Panc1 (cell line): ENCODE measurements around the gene NFE2L1. TPM values are rescaled to one million over a fixed set of nuclear protein-coding genes. Genes with fewer than 3 reads are reported as not detected.

Experiments used
- ATAC-seq: fragments of 200-7000 bp; cut with Tn5 transposase; 2 replicates; pipeline ENCODE4 v1.9.1; 2020; ENCODE audit warnings: mild to moderate bottlenecking, moderate library complexity
- BruUV-seq: library from RNA; stranded (reverse); fragments of 400-500 nt; replicated peaks from 2 replicates; lab custom pipeline; 2021; lab: Mats Ljungman, UMichigan
- CTCF ChIA-PET: fragments of 300-600 bp; sonication (Branson Sonifier 250); formaldehyde crosslinking; loops from one replicate; lab custom pipeline; 2022; ENCODE audit warnings: antibody characterized with exemption; lab: Charles Lee
- POLR2A ChIA-PET: fragments of 300-600 bp; sonication (Branson Sonifier 250); formaldehyde crosslinking; loops from one replicate; lab custom pipeline; 2022; ENCODE audit warnings: antibody characterized with exemption; lab: Charles Lee
- DNase-seq: peaks from one replicate; pipeline ENCODE4 v3.0.0-alpha.2; 2010; ENCODE audit warnings: low read depth, low spot score
- H3K27ac ChIP-seq: 2 replicates; pipeline ENCODE4 v1.5.1; 2011; ENCODE audit warnings: mild to moderate bottlenecking, low read length, inconsistent platforms
- H3K27me3 ChIP-seq: fragments of 200-500 bp; sonication (Bioruptor generic); 2 replicates; pipeline ENCODE4 v1.6.0; 2014; ENCODE audit warnings: low read length, inconsistent platforms; ENCODE audit not compliant: control insufficient read depth, insufficient read depth
- H3K36me3 ChIP-seq: fragments of 200-500 bp; sonication (Bioruptor generic); 2 replicates; pipeline ENCODE4 v1.5.1; 2014; ENCODE audit warnings: inconsistent platforms, mild to moderate bottlenecking, low read length, moderate library complexity; ENCODE audit not compliant: control insufficient read depth, insufficient read depth
- H3K4me1 ChIP-seq: 2 replicates; pipeline ENCODE4 v1.5.1; 2011; ENCODE audit warnings: inconsistent platforms, mild to moderate bottlenecking, low read length, moderate library complexity; ENCODE audit not compliant: control insufficient read depth, insufficient read depth
- H3K4me3 ChIP-seq, 2 experiments: 2 replicates each; pipeline ENCODE4 v1.5.1; 2011 to 2012; ENCODE audit warnings: low read depth in 2 of 2, low read length in 2 of 2, mild to moderate bottlenecking in 2 of 2, inconsistent platforms in 1 of 2, moderate library complexity in 1 of 2
- H3K9me3 ChIP-seq: fragments of 200-500 bp; sonication (Bioruptor generic); 2 replicates; pipeline ENCODE4 v1.5.1; 2014; ENCODE audit warnings: low read depth, mild to moderate bottlenecking, inconsistent platforms, low read length, moderate library complexity; ENCODE audit not compliant: control insufficient read depth, insufficient read depth
- POLR2AphosphoS5 ChIP-seq: IDR thresholded peaks from 2 replicates; pipeline ENCODE4 v1.6.1; 2012; ENCODE audit warnings: mild to moderate bottlenecking, low read depth, low read length, moderate library complexity
- SIN3A ChIP-seq: IDR thresholded peaks from 2 replicates; pipeline ENCODE4 v1.6.1; 2012; ENCODE audit warnings: low read depth, mild to moderate bottlenecking, low read length, moderate library complexity, borderline replicate concordance; ENCODE audit not compliant: insufficient read depth
- TCF7L2 ChIP-seq: IDR thresholded peaks from 2 replicates; pipeline ENCODE4 v1.6.1; 2011; ENCODE audit warnings: mild to moderate bottlenecking, low read depth, low read length, inconsistent platforms
- in situ Hi-C: cut with HindIII; loops from 2 replicates; pipeline ENCODE4 v1.10.0; 2016; ENCODE audit warnings: low sequenced_read_pairs, low pct_unique_long_range_greater_than_20kb
- intact Hi-C: fragments of 100-400 bp; cut with micrococcal nuclease; formaldehyde crosslinking; loops from one replicate; pipeline ENCODE4 v1.10.0; 2022; ENCODE audit not compliant: unreplicated experiment
- total RNA-seq: library from RNA; stranded (reverse); gene quantifications from one replicate; pipeline ENCODE4 v1.2.1, GENCODE V29; 2021; ENCODE audit not compliant: unreplicated experiment
- TF ChIP-seq, protein P1 (sequence below), 2 experiments: IDR thresholded peaks; 2 replicates each; pipeline ENCODE4 v1.6.1; 2011 to 2012; ENCODE audit warnings: low read depth in 2 of 2, control low read depth in 1 of 2, low read length in 1 of 2, mild to moderate bottlenecking in 1 of 2, moderate library complexity in 1 of 2; ENCODE audit not compliant: insufficient read depth in 1 of 2
- TF ChIP-seq, protein P2 (sequence below): fragments of 450-650 bp; IDR thresholded peaks from 2 replicates; pipeline ENCODE4 v1.5.1; 2017; ENCODE audit warnings: mild to moderate bottlenecking

The NFE2L1 gene
- total RNA-seq, 1 experiment from 2014 or later = 210 TPM

DNA sequence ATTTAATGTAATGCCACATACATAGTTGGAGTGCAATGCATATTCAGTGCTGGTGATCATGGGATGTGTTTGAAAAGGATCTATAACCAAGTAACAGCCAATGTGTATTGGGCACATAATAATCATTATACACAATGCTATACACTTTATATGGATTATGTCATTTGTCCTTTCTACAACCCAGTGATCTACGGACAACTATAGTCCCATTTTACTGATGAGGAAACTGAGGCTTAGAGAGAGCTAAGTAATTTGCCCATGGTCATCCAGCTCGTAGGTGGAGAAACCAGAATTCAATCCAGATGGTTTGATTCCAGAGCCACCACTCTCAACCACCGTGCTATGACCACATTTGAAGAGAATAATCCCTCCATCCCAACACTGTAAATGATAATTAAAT, 38.0 kb upstream of the NFE2L1 start:
- intact Hi-C loops = no loop called here
- peaks cover 6% of the 10 kb centered on the region; the same call in 1 of the 2 replicates for H3K4me1 ChIP-seq
- POLR2A ChIA-PET = no interaction called here
- DNase-seq = no peak
- in situ Hi-C loops = no loop called here
- H3K36me3 ChIP-seq = no peaks in the 10 kb centered on the region
- no peak overlapping the region for H3K27ac ChIP-seq
- CTCF ChIA-PET = interaction anchor here (0.6 kb wide), 1 partner anchor 263 kb away, joined by 4 read pairs; no protein-coding TSS in a partner anchor
- BruUV-seq = no TSS peak
- no peak overlapping the region for H3K4me3 ChIP-seq
- H3K27me3 ChIP-seq = no peaks in the 10 kb centered on the region
- H3K9me3 ChIP-seq = no peaks in the 10 kb centered on the region
- TF ChIP-seq TCF7L2 = no peak
- TF ChIP-seq, protein P1, sequence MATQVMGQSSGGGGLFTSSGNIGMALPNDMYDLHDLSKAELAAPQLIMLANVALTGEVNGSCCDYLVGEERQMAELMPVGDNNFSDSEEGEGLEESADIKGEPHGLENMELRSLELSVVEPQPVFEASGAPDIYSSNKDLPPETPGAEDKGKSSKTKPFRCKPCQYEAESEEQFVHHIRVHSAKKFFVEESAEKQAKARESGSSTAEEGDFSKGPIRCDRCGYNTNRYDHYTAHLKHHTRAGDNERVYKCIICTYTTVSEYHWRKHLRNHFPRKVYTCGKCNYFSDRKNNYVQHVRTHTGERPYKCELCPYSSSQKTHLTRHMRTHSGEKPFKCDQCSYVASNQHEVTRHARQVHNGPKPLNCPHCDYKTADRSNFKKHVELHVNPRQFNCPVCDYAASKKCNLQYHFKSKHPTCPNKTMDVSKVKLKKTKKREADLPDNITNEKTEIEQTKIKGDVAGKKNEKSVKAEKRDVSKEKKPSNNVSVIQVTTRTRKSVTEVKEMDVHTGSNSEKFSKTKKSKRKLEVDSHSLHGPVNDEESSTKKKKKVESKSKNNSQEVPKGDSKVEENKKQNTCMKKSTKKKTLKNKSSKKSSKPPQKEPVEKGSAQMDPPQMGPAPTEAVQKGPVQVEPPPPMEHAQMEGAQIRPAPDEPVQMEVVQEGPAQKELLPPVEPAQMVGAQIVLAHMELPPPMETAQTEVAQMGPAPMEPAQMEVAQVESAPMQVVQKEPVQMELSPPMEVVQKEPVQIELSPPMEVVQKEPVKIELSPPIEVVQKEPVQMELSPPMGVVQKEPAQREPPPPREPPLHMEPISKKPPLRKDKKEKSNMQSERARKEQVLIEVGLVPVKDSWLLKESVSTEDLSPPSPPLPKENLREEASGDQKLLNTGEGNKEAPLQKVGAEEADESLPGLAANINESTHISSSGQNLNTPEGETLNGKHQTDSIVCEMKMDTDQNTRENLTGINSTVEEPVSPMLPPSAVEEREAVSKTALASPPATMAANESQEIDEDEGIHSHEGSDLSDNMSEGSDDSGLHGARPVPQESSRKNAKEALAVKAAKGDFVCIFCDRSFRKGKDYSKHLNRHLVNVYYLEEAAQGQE (IDR thresholded peaks at IDR 0.05; ENCODE audit: insufficient read depth in 1 of 2, low read depth in 2 of 2, low read length in 1 of 2) = no peak
- TF ChIP-seq, protein P2, sequence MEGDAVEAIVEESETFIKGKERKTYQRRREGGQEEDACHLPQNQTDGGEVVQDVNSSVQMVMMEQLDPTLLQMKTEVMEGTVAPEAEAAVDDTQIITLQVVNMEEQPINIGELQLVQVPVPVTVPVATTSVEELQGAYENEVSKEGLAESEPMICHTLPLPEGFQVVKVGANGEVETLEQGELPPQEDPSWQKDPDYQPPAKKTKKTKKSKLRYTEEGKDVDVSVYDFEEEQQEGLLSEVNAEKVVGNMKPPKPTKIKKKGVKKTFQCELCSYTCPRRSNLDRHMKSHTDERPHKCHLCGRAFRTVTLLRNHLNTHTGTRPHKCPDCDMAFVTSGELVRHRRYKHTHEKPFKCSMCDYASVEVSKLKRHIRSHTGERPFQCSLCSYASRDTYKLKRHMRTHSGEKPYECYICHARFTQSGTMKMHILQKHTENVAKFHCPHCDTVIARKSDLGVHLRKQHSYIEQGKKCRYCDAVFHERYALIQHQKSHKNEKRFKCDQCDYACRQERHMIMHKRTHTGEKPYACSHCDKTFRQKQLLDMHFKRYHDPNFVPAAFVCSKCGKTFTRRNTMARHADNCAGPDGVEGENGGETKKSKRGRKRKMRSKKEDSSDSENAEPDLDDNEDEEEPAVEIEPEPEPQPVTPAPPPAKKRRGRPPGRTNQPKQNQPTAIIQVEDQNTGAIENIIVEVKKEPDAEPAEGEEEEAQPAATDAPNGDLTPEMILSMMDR = no peak
- TF ChIP-seq POLR2AphosphoS5 = no peak
- no peak for TF ChIP-seq SIN3A
- ATAC-seq = no peak

DNA sequence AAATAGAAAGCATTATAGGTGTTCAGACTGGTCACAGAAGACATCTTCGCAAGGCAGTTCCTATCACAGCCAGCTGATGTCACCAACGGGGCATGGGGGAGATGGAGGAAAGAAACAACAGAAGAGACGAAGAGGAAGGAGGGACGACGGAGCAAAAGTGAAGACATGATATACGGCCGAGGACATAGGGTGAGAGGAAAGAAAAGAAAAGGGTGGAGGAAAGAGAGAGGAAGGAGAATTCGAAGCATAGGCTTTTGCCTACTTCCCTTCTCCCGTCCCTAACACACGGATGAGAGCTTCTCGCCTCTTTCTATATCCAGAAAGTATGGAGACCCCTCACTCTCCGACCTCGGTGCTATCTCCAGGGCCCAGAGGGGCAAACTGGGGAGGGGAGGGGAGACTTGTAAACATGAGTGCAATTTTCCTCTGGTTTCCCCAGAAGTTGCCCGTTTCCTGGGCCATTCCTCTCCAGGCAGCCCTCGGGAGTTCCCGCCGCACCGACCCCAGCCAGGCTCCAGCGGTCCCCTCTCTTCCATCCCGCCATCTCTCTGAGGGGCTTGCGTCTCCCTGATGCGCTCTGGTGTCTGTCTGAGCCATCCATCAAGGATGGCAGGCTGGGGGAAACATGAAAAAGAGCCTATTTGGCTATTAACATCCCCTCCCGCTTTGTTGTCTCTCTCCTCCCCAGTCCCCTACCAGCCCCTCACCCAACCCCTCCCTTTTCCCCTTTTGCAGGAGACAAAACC, 36.6 kb upstream of the NFE2L1 start:
- TF ChIP-seq, protein P2 = peak; percentile 84
- TF ChIP-seq, protein P1 (IDR thresholded peaks at IDR 0.05; ENCODE audit: insufficient read depth in 1 of 2, low read depth in 2 of 2, low read length in 1 of 2) = no peak
- DNase-seq (peak; percentile 20), ATAC-seq (peak; percentile 75)
- no peaks in the 10 kb centered on the region for H3K9me3 ChIP-seq
- no peaks in the 10 kb centered on the region for H3K36me3 ChIP-seq
- intact Hi-C loops (no loop called here), in situ Hi-C loops (no loop called here)
- no TSS peak for BruUV-seq
- H3K4me1 ChIP-seq = peaks cover 13% of the 10 kb centered on the region; the same call in 1 of the 2 replicates
- H3K27ac ChIP-seq = peak overlapping the region; percentile 11; the same call in 1 of the 2 replicates
- H3K27me3 ChIP-seq = no peaks in the 10 kb centered on the region
- CTCF ChIA-PET = interaction anchor here (0.6 to 1.2 kb wide), 5 partner anchors 10 to 867 kb away, joined by 3 to 5 read pairs (median 4); partner anchors contain the start of gene PNPO
- peak overlapping the region; percentile 26 to 36 for H3K4me3 ChIP-seq
- POLR2A ChIA-PET = interaction anchor here (0.6 kb wide), 2 partner anchors 8 to 41 kb away, joined by 3 to 7 read pairs; partner anchors contain the start of gene CDK5RAP3
